ENCODE data around the gene AK2.
"Not testable (repeated sequence)": the region's sequence is repeated elsewhere in the genome, so short reads cannot be mapped to it uniquely, and the experiment has no call there.

The AK2 gene

GRCh38 chr1:33001282-33001681 lies 35.4 kb downstream of the AK2 start:
- TF ChIP-seq HDGF (IDR thresholded peaks at IDR 0.05; ENCODE audit: borderline replicate concordance) (no peak), TARDBP (IDR thresholded peaks at IDR 0.05) (no peak), CTBP1 (IDR thresholded peaks at IDR 0.05; ENCODE audit: borderline replicate concordance) (no peak), FOXA1 (IDR thresholded peaks at IDR 0.05) (no peak), SUZ12 (IDR thresholded peaks at IDR 0.05) (no peak), FOXK2 (IDR thresholded peaks at IDR 0.05) (no peak), BHLHE40 (IDR thresholded peaks at IDR 0.05; ENCODE audit: borderline replicate concordance) (no peak), SP1 (IDR thresholded peaks at IDR 0.05) (no peak), ELF4 (IDR thresholded peaks at IDR 0.05) (no peak), LEF1 (IDR thresholded peaks at IDR 0.05; ENCODE audit: borderline replicate concordance) (no peak), PKNOX1 (IDR thresholded peaks at IDR 0.05) (no peak), NFRKB (IDR thresholded peaks at IDR 0.05) (no peak), ZNF384 (IDR thresholded peaks at IDR 0.05) (no peak), FOXM1 (IDR thresholded peaks at IDR 0.05; ENCODE audit: borderline replicate concordance) (no peak), ARNT (IDR thresholded peaks at IDR 0.05) (no peak), L3MBTL2 (conservative IDR thresholded peaks at IDR 0.05) (no peak)
- no peak for DNase-seq (ENCODE audit: extremely low spot score)
- ChIA-PET CTCF (interaction anchor here (0.5 to 1.1 kb wide), 4 partner anchors 8 to 579 kb away, joined by 3 read pairs; no protein-coding TSS in a partner anchor), POLR2A (no interaction called here)

- ChIA-PET CTCF (interaction anchor here (0.5 to 1.1 kb wide), 3 partner anchors 8 to 600 kb away, joined by 3 read pairs; no protein-coding TSS in a partner anchor), POLR2A (interaction anchor here (0.5 kb wide), 1 partner anchor 51 kb away, joined by 3 read pairs; no protein-coding TSS in a partner anchor)
- TF ChIP-seq ZNF384 (IDR thresholded peaks at IDR 0.05) (no peak), BHLHE40 (IDR thresholded peaks at IDR 0.05; ENCODE audit: borderline replicate concordance) (no peak), LEF1 (IDR thresholded peaks at IDR 0.05; ENCODE audit: borderline replicate concordance) (no peak), CTBP1 (IDR thresholded peaks at IDR 0.05; ENCODE audit: borderline replicate concordance) (no peak), ARNT (IDR thresholded peaks at IDR 0.05) (no peak)
- no peak for DNase-seq (ENCODE audit: extremely low spot score)
Measured at GRCh38 chr1:33000427-33001026, 36.2 kb downstream of the AK2 start.

GRCh38 chr1:32998997-32999396 lies 37.7 kb downstream of the AK2 start:
- ChIA-PET CTCF (no interaction called here), POLR2A (interaction anchor here (0.9 to 1.6 kb wide), 2 partner anchors 8 to 34 kb away, joined by 3 to 4 read pairs; partner anchors contain the start of gene RNF19B)
- DNase-seq (ENCODE audit: extremely low spot score), result no peak
- no peak for TF ChIP-seq ELF4 (IDR thresholded peaks at IDR 0.05)
- no peak for TF ChIP-seq SP1 (IDR thresholded peaks at IDR 0.05)
- TF ChIP-seq CTBP1 (IDR thresholded peaks at IDR 0.05; ENCODE audit: borderline replicate concordance), result no peak
- TF ChIP-seq BHLHE40 (IDR thresholded peaks at IDR 0.05; ENCODE audit: borderline replicate concordance), result no peak
- no peak for TF ChIP-seq FOXK2 (IDR thresholded peaks at IDR 0.05)
- no peak for TF ChIP-seq LEF1 (IDR thresholded peaks at IDR 0.05; ENCODE audit: borderline replicate concordance)
- TF ChIP-seq ARNT (IDR thresholded peaks at IDR 0.05), result no peak
- no peak for TF ChIP-seq SUZ12 (IDR thresholded peaks at IDR 0.05)
- TF ChIP-seq PKNOX1 (IDR thresholded peaks at IDR 0.05), result no peak
- TF ChIP-seq FOXM1 (IDR thresholded peaks at IDR 0.05; ENCODE audit: borderline replicate concordance), result no peak
- no peak for TF ChIP-seq FOXA1 (IDR thresholded peaks at IDR 0.05)
- TF ChIP-seq ZNF384 (IDR thresholded peaks at IDR 0.05), result no peak
- no peak for TF ChIP-seq HDGF (IDR thresholded peaks at IDR 0.05; ENCODE audit: borderline replicate concordance)
- TF ChIP-seq L3MBTL2 (conservative IDR thresholded peaks at IDR 0.05), result no peak
- TF ChIP-seq TARDBP (IDR thresholded peaks at IDR 0.05), result no peak

- no peak for DNase-seq (ENCODE audit: extremely low spot score)
- POLR2A ChIA-PET, result interaction anchor here (0.9 to 1.6 kb wide), 3 partner anchors 9 to 33 kb away, joined by 3 to 4 read pairs (median 4); partner anchors contain the start of gene RNF19B
- CTCF ChIA-PET, result no interaction called here
- TF ChIP-seq SUZ12 (IDR thresholded peaks at IDR 0.05), result no peak
- TF ChIP-seq FOXK2 (IDR thresholded peaks at IDR 0.05), result no peak
- no peak for TF ChIP-seq PKNOX1 (IDR thresholded peaks at IDR 0.05)
- TF ChIP-seq ZNF384 (IDR thresholded peaks at IDR 0.05), result no peak
- TF ChIP-seq CTBP1 (IDR thresholded peaks at IDR 0.05; ENCODE audit: borderline replicate concordance), result no peak
- TF ChIP-seq BHLHE40 (IDR thresholded peaks at IDR 0.05; ENCODE audit: borderline replicate concordance), result no peak
- no peak for TF ChIP-seq HDGF (IDR thresholded peaks at IDR 0.05; ENCODE audit: borderline replicate concordance)
Measured at GRCh38 chr1:32998064-32998463, 38.6 kb downstream of the AK2 start.

GRCh38 chr1:32997381-32997891 lies 39.2 kb downstream of the AK2 start:
- POLR2A ChIA-PET, result interaction anchor here (0.8 to 1.6 kb wide), 3 partner anchors 8 to 30 kb away, joined by 3 to 4 read pairs (median 3); no protein-coding TSS in a partner anchor
- TF ChIP-seq SP1 (IDR thresholded peaks at IDR 0.05), result no peak
- no peak for TF ChIP-seq CTBP1 (IDR thresholded peaks at IDR 0.05; ENCODE audit: borderline replicate concordance)
- no peak for TF ChIP-seq ARNT (IDR thresholded peaks at IDR 0.05)
- TF ChIP-seq ELF4 (IDR thresholded peaks at IDR 0.05), result no peak
- TF ChIP-seq PKNOX1 (IDR thresholded peaks at IDR 0.05), result no peak
- no peak for TF ChIP-seq ZNF384 (IDR thresholded peaks at IDR 0.05)
- TF ChIP-seq TARDBP (IDR thresholded peaks at IDR 0.05), result no peak
- no peak for DNase-seq (ENCODE audit: extremely low spot score)
- CTCF ChIA-PET, result interaction anchor here (0.8 kb wide), 1 partner anchor 10 kb away, joined by 4 read pairs; no protein-coding TSS in a partner anchor

- DNase-seq (ENCODE audit: extremely low spot score), result not testable (repeated sequence)
- ChIA-PET CTCF (interaction anchor here (0.6 to 1.1 kb wide), 3 partner anchors 8 to 76 kb away, joined by 3 to 4 read pairs (median 3); no protein-coding TSS in a partner anchor), POLR2A (interaction anchor here (3.0 kb wide), 1 partner anchor 29 kb away, joined by 15 read pairs; the partner anchor contains the start of gene RNF19B)
Measured at GRCh38 chr1:32993324-32993636, 43.4 kb downstream of the AK2 start.
